Ascending aorta (tissue), 2 donors: ENCODE results near the gene GVQW3. TPM values are rescaled to one million over a fixed set of nuclear protein-coding genes. Genes with fewer than 3 reads are reported as not detected.
A peak's percentile ranks its signal among the peaks of the same experiment; 100 is the strongest.

Experiments used
- DNase-seq, 2 donors: peaks; one replicate each; pipeline ENCODE4 v3.0.0-alpha.2; 2019; ENCODE audit warnings: low spot score in 2 of 2
- H3K27ac ChIP-seq, 2 donors: fragments of 200-600 bp; sonication (generic); one replicate each; pipeline ENCODE4 v1.5.1; 2016 to 2017; ENCODE audit warnings: mild to moderate bottlenecking in 1 of 2
- H3K27me3 ChIP-seq: fragments of 200-600 bp; sonication (generic); one replicate; pipeline ENCODE4 v1.5.1; 2017
- H3K36me3 ChIP-seq, 2 donors: fragments of 200-600 bp; sonication (generic); one replicate each; pipeline ENCODE4 v1.5.1; 2016
- H3K4me1 ChIP-seq, 2 donors: fragments of 200-600 bp; sonication (generic); one replicate each; pipeline ENCODE4 v1.5.1; 2016 to 2017; ENCODE audit warnings: mild to moderate bottlenecking in 1 of 2
- H3K4me3 ChIP-seq, 2 donors: fragments of 200-600 bp; sonication (generic); one replicate each; pipeline ENCODE4 v1.5.1; 2016 to 2017; ENCODE audit warnings: mild to moderate bottlenecking in 1 of 2
- H3K9me3 ChIP-seq, 2 donors: fragments of 200-600 bp; sonication (generic); one replicate each; pipeline ENCODE4 v1.5.1; 2016
- CTCF ChIP-seq, 3 experiments: fragments of 200-600 bp in 2 of 3; fragments of 450-650 bp in 1 of 3; sonication (generic) in 2 of 3; IDR thresholded peaks; one replicate each; pipeline ENCODE4 v1.5.1; 2016 to 2019; ENCODE audit warnings: antibody characterized with exemption in 3 of 3, mild to moderate bottlenecking in 1 of 3, moderate library complexity in 1 of 3
- intact Hi-C: fragments of 100-400 bp; cut with DNase I; formaldehyde crosslinking; loops from one replicate; pipeline ENCODE4 v1.15.1; 2023
- total RNA-seq: library from RNA; depleted of rRNA; stranded (reverse); fragments of >200 nt; gene quantifications from one replicate; pipeline ENCODE4 v1.1.0, GENCODE V29; 2016

Gene GVQW3
- total RNA-seq, 1 donor from 2014 or later = not detected

DNA sequence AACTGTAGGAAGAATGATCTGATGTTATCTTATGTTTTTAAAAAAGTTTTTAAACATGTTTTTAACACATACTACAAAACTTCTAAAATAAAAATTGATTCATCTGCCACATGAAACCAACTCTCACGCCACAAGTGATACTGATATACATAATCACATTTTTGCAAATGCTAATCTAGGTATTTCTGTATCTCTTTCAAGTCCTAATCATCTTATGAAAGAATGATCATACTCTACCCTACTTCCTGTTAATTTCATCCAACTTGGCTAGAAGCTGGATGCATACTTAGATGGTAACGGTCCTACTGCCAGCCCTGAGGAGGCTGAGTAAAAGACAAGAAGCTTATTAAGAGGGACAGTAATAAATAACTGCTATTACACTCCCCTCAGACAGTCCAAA is 19.3 kb upstream of the GVQW3 start:
- no peaks in the 10 kb centered on the region for H3K9me3 ChIP-seq
- intact Hi-C loops = loop anchor here (5.0 kb wide), 1 partner anchor 146 kb away; no protein-coding TSS in a partner anchor
- peak overlapping the region in 1 of 2 donors; percentile 27 for H3K4me3 ChIP-seq
- no peak for TF ChIP-seq CTCF (IDR thresholded peaks at IDR 0.05)
- H3K27ac ChIP-seq = peak overlapping the region; percentile 54 to 74
- no peak for DNase-seq
- peaks cover 2 to 4% of the 10 kb centered on the region in 2 donors for H3K36me3 ChIP-seq
- peaks cover 5 to 9% of the 10 kb centered on the region in 2 donors for H3K4me1 ChIP-seq
- no peaks in the 10 kb centered on the region for H3K27me3 ChIP-seq

DNA sequence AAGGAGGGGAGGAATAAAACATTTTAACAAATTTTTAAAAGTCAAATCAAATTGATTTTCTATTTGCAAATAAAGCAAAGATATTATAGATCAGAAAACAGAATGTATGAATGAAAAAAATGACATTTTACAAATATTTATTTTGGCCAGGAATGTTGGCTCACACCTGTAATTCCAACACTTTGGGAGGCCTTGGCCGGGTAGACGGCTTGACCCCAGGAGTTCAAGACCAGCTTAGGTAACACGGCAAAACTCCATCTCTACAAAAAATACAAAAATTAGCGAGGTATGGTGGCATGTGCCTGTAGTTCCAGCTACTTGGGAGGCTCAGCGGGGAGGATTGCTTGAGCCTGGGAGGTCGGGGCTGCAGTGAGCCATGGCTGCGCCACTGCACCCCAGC is 18.4 kb upstream of the GVQW3 start:
- Histone ChIP-seq H3K27me3 (no peaks in the 10 kb centered on the region), H3K36me3 (peaks cover 2 to 4% of the 10 kb centered on the region in 2 donors), H3K4me1 (peaks cover 5 to 11% of the 10 kb centered on the region in 2 donors), H3K4me3 (no peak overlapping the region), H3K27ac (peak overlapping the region; percentile 49 to 74), H3K9me3 (no peaks in the 10 kb centered on the region)
- DNase-seq = no peak
- no peak for TF ChIP-seq CTCF (IDR thresholded peaks at IDR 0.05)
- intact Hi-C loops = loop anchor here (5.0 kb wide), 1 partner anchor 145 kb away; no protein-coding TSS in a partner anchor

- no peak for TF ChIP-seq CTCF (IDR thresholded peaks at IDR 0.05)
These were observed 16.0 kb upstream of the GVQW3 start for GRCh38 chr11:76365038-76365679.

GRCh38 chr11:76368490-76368889 is 12.6 kb upstream of the GVQW3 start:
- intact Hi-C loops = no loop called here
- peaks cover 0 to 14% of the 10 kb centered on the region in 2 donors for H3K4me1 ChIP-seq
- peaks cover 0 to 4% of the 10 kb centered on the region in 2 donors for H3K36me3 ChIP-seq
- H3K27me3 ChIP-seq = no peaks in the 10 kb centered on the region
- no peak overlapping the region for H3K27ac ChIP-seq
- H3K9me3 ChIP-seq = no peaks in the 10 kb centered on the region
- H3K4me3 ChIP-seq = no peak overlapping the region
- TF ChIP-seq CTCF (IDR thresholded peaks at IDR 0.05) = no peak
- DNase-seq = no peak

More at GRCh38 chr11:76365038-76365679, 16.0 kb upstream of the GVQW3 start:
- intact Hi-C loops = no loop called here
- Histone ChIP-seq H3K27ac (no peak overlapping the region), H3K9me3 (no peaks in the 10 kb centered on the region), H3K4me3 (no peak overlapping the region), H3K36me3 (peaks cover 0 to 4% of the 10 kb centered on the region in 2 donors), H3K4me1 (peaks cover 5 to 17% of the 10 kb centered on the region in 2 donors), H3K27me3 (no peaks in the 10 kb centered on the region)
- no peak for DNase-seq

GRCh38 chr11:76369406-76369805 is 11.7 kb upstream of the GVQW3 start:
- intact Hi-C loops = no loop called here
- Histone ChIP-seq H3K9me3 (no peaks in the 10 kb centered on the region), H3K4me3 (no peak overlapping the region), H3K36me3 (peaks cover 0 to 4% of the 10 kb centered on the region in 2 donors), H3K4me1 (peaks cover 0 to 14% of the 10 kb centered on the region in 2 donors), H3K27me3 (no peaks in the 10 kb centered on the region), H3K27ac (no peak overlapping the region)
- TF ChIP-seq CTCF (IDR thresholded peaks at IDR 0.05) = no peak
- no peak for DNase-seq
